HepG2 (cell line): ENCODE results near the gene ARSB. TPM values are rescaled to one million over a fixed set of nuclear protein-coding genes. Genes with fewer than 3 reads are reported as not detected.

Experiments used
- CEBPG ChIP-seq: IDR thresholded peaks from 2 replicates; pipeline ENCODE4 v1.6.1; 2016
- EEA1 ChIP-seq: sonication (generic); formaldehyde crosslinking; IDR thresholded peaks from 2 replicates; pipeline ENCODE4 v1.5.1; 2020; ENCODE audit warnings: mild to moderate bottlenecking, missing genetic modification reagents, borderline replicate concordance
- FLYWCH1 ChIP-seq: sonication (generic); formaldehyde crosslinking; IDR thresholded peaks from 2 replicates; pipeline ENCODE4 v1.8.1; 2023; ENCODE audit warnings: mild to moderate bottlenecking, missing genetic modification reagents
- FOXA1 ChIP-seq, 2 experiments: fragments of 450-650 bp in 1 of 2; sonication (generic) in 1 of 2; formaldehyde crosslinking in 1 of 2; IDR thresholded peaks; 2 replicates each; pipeline versions ENCODE4 v1.4.0 to v1.6.1; 2016 to 2020; ENCODE audit warnings: missing genetic modification reagents in 1 of 2
- GATAD2A ChIP-seq: IDR thresholded peaks from 2 replicates; pipeline ENCODE4 v1.6.1; 2016
- MLLT10 ChIP-seq: sonication (generic); formaldehyde crosslinking; IDR thresholded peaks from 2 replicates; pipeline ENCODE4 v1.4.0; 2020; ENCODE audit warnings: missing genetic modification reagents
- NCOA2 ChIP-seq: sonication (generic); formaldehyde crosslinking; IDR thresholded peaks from 2 replicates; pipeline ENCODE4 v1.8.0; 2022; ENCODE audit warnings: inconsistent platforms
- TBL1XR1 ChIP-seq: fragments of 150-350 bp; IDR thresholded peaks from 2 replicates; pipeline ENCODE4 v1.6.1; 2014; ENCODE audit warnings: borderline replicate concordance, low read length; ENCODE audit not compliant: partially characterized antibody
- ZNF570 ChIP-seq: sonication (generic); formaldehyde crosslinking; IDR thresholded peaks from 2 replicates; pipeline ENCODE4 v1.4.0; 2020; ENCODE audit warnings: mild to moderate bottlenecking, missing genetic modification reagents, borderline replicate concordance
- ZNF672 ChIP-seq: sonication (generic); formaldehyde crosslinking; IDR thresholded peaks from 2 replicates; pipeline ENCODE4 v1.8.1; 2022; ENCODE audit warnings: missing genetic modification reagents
- polyA plus RNA-seq, 8 experiments: library from polyadenylated mRNA; depleted of rRNA in 3 of 8; stranded (reverse) in 7 of 8; unstranded in 1 of 8; fragments of >200 nt; fragmentation: Illumina TruSeq in 4 of 8; extraction: Trizol in 4 of 8; gene quantifications; 2 replicates each; pipeline versions ENCODE4 v1.2.1 to v1.2.3, GENCODE V29; 2011 to 2016; ENCODE audit warnings: low read depth in 4 of 8, missing spikeins in 1 of 8, mixed read lengths in 1 of 8; ENCODE audit not compliant: insufficient read depth in 1 of 8
- total RNA-seq, 5 experiments: library from RNA; depleted of rRNA; stranded (reverse); fragments of >200 nt; fragmentation: Illumina TruSeq; extraction: Trizol; gene quantifications; 2 replicates each; pipeline ENCODE4 v1.2.3, GENCODE V29; 2016; ENCODE audit warnings: low read depth in 1 of 5
- TF ChIP-seq, protein P1 (sequence below): sonication (generic); formaldehyde crosslinking; IDR thresholded peaks from 2 replicates; pipeline ENCODE4 v1.5.1; 2020; ENCODE audit warnings: missing genetic modification reagents, mild to moderate bottlenecking, borderline replicate concordance
- TF ChIP-seq, protein P2 (sequence below): sonication (generic); formaldehyde crosslinking; IDR thresholded peaks from 2 replicates; pipeline ENCODE4; 2020; ENCODE audit warnings: missing genetic modification reagents, mild to moderate bottlenecking, borderline replicate concordance
- TF ChIP-seq, protein P3 (sequence below): sonication (generic); formaldehyde crosslinking; conservative IDR thresholded peaks from 2 replicates; pipeline ENCODE4 v1.5.0; 2020; ENCODE audit warnings: missing genetic modification reagents
- TF ChIP-seq, protein P4 (sequence below): sonication (generic); formaldehyde crosslinking; IDR thresholded peaks from 2 replicates; pipeline ENCODE4 v1.5.0; 2020; ENCODE audit warnings: mild to moderate bottlenecking, missing genetic modification reagents

Gene ARSB
- total and polyA plus RNA-seq, 2 of the 13 experiments (the other 11 are each of a cell fraction or from before 2014, with no cell fraction given) = 52.6 to 66.4 TPM

DNA sequence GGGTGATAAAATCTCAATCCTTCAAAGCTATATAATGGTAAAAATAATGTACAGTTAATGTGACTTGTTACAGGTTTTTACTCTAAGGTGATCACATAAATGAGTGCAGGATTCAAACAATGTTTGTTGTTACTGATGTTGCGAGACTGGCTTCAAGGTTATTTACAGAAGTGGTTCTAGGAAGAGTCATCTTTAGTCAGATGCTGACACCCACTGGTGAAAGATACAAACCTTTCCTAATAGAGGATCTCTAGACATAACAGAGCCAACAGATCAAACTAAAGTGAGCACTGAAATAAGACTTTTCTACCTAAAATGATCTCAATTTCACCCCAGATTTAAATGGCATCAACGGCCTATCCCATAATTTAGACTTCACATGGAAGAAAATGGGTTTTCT, 20.2 kb downstream of the ARSB start (continued):
- TF ChIP-seq, protein P1, sequence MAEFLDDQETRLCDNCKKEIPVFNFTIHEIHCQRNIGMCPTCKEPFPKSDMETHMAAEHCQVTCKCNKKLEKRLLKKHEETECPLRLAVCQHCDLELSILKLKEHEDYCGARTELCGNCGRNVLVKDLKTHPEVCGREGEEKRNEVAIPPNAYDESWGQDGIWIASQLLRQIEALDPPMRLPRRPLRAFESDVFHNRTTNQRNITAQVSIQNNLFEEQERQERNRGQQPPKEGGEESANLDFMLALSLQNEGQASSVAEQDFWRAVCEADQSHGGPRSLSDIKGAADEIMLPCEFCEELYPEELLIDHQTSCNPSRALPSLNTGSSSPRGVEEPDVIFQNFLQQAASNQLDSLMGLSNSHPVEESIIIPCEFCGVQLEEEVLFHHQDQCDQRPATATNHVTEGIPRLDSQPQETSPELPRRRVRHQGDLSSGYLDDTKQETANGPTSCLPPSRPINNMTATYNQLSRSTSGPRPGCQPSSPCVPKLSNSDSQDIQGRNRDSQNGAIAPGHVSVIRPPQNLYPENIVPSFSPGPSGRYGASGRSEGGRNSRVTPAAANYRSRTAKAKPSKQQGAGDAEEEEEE = no peak
- TF ChIP-seq EEA1 (no peak), FLYWCH1 (CRISPR knock-in tag) (no peak), ZNF672 (CRISPR knock-in tag) (no peak), TBL1XR1 (no peak), GATAD2A (CRISPR knock-in tag) (0 out of 2 replicates have a peak, but pooled peaks have one; percentile 15), NCOA2 (no peak), ZNF570 (no peak), CEBPG (CRISPR knock-in tag) (peak; percentile 20; the same call in 1 of the 2 replicates), MLLT10 (CRISPR knock-in tag) (no peak), FOXA1 (IDR thresholded peaks at IDR 0.05) (no peak), FOXA1 (CRISPR knock-in tag; IDR thresholded peaks at IDR 0.05) (peak; percentile 64)
- TF ChIP-seq, protein P2, sequence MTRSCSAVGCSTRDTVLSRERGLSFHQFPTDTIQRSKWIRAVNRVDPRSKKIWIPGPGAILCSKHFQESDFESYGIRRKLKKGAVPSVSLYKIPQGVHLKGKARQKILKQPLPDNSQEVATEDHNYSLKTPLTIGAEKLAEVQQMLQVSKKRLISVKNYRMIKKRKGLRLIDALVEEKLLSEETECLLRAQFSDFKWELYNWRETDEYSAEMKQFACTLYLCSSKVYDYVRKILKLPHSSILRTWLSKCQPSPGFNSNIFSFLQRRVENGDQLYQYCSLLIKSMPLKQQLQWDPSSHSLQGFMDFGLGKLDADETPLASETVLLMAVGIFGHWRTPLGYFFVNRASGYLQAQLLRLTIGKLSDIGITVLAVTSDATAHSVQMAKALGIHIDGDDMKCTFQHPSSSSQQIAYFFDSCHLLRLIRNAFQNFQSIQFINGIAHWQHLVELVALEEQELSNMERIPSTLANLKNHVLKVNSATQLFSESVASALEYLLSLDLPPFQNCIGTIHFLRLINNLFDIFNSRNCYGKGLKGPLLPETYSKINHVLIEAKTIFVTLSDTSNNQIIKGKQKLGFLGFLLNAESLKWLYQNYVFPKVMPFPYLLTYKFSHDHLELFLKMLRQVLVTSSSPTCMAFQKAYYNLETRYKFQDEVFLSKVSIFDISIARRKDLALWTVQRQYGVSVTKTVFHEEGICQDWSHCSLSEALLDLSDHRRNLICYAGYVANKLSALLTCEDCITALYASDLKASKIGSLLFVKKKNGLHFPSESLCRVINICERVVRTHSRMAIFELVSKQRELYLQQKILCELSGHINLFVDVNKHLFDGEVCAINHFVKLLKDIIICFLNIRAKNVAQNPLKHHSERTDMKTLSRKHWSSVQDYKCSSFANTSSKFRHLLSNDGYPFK = no peak
- TF ChIP-seq, protein P3, sequence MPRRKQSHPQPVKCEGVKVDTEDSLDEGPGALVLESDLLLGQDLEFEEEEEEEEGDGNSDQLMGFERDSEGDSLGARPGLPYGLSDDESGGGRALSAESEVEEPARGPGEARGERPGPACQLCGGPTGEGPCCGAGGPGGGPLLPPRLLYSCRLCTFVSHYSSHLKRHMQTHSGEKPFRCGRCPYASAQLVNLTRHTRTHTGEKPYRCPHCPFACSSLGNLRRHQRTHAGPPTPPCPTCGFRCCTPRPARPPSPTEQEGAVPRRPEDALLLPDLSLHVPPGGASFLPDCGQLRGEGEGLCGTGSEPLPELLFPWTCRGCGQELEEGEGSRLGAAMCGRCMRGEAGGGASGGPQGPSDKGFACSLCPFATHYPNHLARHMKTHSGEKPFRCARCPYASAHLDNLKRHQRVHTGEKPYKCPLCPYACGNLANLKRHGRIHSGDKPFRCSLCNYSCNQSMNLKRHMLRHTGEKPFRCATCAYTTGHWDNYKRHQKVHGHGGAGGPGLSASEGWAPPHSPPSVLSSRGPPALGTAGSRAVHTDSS (CRISPR knock-in tag) = no peak
- TF ChIP-seq, protein P4, sequence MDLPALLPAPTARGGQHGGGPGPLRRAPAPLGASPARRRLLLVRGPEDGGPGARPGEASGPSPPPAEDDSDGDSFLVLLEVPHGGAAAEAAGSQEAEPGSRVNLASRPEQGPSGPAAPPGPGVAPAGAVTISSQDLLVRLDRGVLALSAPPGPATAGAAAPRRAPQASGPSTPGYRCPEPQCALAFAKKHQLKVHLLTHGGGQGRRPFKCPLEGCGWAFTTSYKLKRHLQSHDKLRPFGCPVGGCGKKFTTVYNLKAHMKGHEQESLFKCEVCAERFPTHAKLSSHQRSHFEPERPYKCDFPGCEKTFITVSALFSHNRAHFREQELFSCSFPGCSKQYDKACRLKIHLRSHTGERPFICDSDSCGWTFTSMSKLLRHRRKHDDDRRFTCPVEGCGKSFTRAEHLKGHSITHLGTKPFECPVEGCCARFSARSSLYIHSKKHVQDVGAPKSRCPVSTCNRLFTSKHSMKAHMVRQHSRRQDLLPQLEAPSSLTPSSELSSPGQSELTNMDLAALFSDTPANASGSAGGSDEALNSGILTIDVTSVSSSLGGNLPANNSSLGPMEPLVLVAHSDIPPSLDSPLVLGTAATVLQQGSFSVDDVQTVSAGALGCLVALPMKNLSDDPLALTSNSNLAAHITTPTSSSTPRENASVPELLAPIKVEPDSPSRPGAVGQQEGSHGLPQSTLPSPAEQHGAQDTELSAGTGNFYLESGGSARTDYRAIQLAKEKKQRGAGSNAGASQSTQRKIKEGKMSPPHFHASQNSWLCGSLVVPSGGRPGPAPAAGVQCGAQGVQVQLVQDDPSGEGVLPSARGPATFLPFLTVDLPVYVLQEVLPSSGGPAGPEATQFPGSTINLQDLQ (CRISPR knock-in tag) = no peak
